ENCODE results near the gene SNX5. TPM values are rescaled to one million over a fixed set of nuclear protein-coding genes. Genes with fewer than 3 reads are reported as not detected.

The SNX5 gene
- polyA plus RNA-seq (2013) = 333 and 360 TPM in 2 replicates

- Histone ChIP-seq H4K91ac (ENCODE audit: low read depth, low read length) (peak within 1 kb of the TSS; percentile 99), H2AFZ (ENCODE audit: insufficient read depth, low read length, poor library complexity) (peak within 1 kb of the TSS; percentile 85), H3K9me3 (ENCODE audit: insufficient read depth, low read depth, low read length) (no peaks in the 10 kb centered on the region), H3K36me3 (ENCODE audit: control insufficient read depth in 1 of 2, insufficient read depth in 2 of 2, low read length in 2 of 2) (peaks cover 0 to 2% of the 10 kb centered on the region in 2 experiments), H3K27me3 (ENCODE audit: insufficient read depth, low read length) (no peaks in the 10 kb centered on the region), H3K18ac (ENCODE audit: low read length) (peak within 1 kb of the TSS; percentile 97), H3K79me2 (ENCODE audit: control insufficient read depth, insufficient read depth, low read length, poor library complexity) (peaks cover 34% of the 10 kb centered on the region), H3K14ac (ENCODE audit: low read length) (peak within 1 kb of the TSS; percentile 98), H2AK5ac (ENCODE audit: low read length) (peak within 1 kb of the TSS; percentile 85), H3K27ac (ENCODE audit: low read depth, low read length) (peak within 1 kb of the TSS; percentile 98), H2BK12ac (ENCODE audit: low read length) (peak within 1 kb of the TSS; percentile 51), H3K4ac (ENCODE audit: low read depth, low read length) (peak within 1 kb of the TSS; percentile 98), H3K9ac (ENCODE audit: low read length) (peak within 1 kb of the TSS; percentile 98), H3K4me2 (ENCODE audit: low read length) (peak within 1 kb of the TSS; percentile 89), H3K79me1 (ENCODE audit: low read length) (peaks cover 26% of the 10 kb centered on the region), H2BK120ac (ENCODE audit: insufficient read depth, low read length, poor library complexity) (peak within 1 kb of the TSS; percentile 92), H3K23ac (ENCODE audit: low read length) (peak within 1 kb of the TSS; percentile 42), H4K8ac (ENCODE audit: low read depth, low read length) (peak within 1 kb of the TSS; percentile 95), H3K4me1 (ENCODE audit: control insufficient read depth in 1 of 2, insufficient read depth in 2 of 2, low read length in 2 of 2) (peaks cover 9% of the 10 kb centered on the region in 2 experiments), H3K4me3 (ENCODE audit: low read depth, low read length) (peak within 1 kb of the TSS; percentile 93), H4K12ac (ENCODE audit: low read depth, low read length) (peak within 1 kb of the TSS; percentile 93), H2BK5ac (ENCODE audit: low read depth, low read length, poor library complexity) (peak within 1 kb of the TSS; percentile 97)
- DNase-seq = peak; percentile 99 to 100
- WGBS (ENCODE audit: extremely low coverage, insufficient coverage, insufficient read length) = no CpG with 5 or more reads among the region's 96 CpGs
Observed at GRCh38 chr20:17968366-17969277, at the start of gene SNX5, which contains the start of gene MGME1. TSS of gene SNX5 (minus strand) at chr20:17968794. CDS start at chr20:17968425, 369 bp downstream. TSS of gene MGME1 (plus strand) at chr20:17969018. CDS start at chr20:17969860, 842 bp downstream.

GRCh38 chr20:18018100-18018499 is 49.5 kb upstream of the SNX5 start:
- Histone ChIP-seq H2AFZ (ENCODE audit: insufficient read depth, low read length, poor library complexity) (no peak overlapping the region), H3K9ac (ENCODE audit: low read length) (no peak overlapping the region), H2AK5ac (ENCODE audit: low read length) (no peak overlapping the region), H3K27me3 (ENCODE audit: insufficient read depth, low read length) (no peaks in the 10 kb centered on the region), H3K23ac (ENCODE audit: low read length) (no peak overlapping the region), H3K4me1 (ENCODE audit: control insufficient read depth in 1 of 2, insufficient read depth in 2 of 2, low read length in 2 of 2) (no peaks in the 10 kb centered on the region), H3K79me1 (ENCODE audit: low read length) (no peaks in the 10 kb centered on the region), H4K91ac (ENCODE audit: low read depth, low read length) (no peak overlapping the region), H3K79me2 (ENCODE audit: control insufficient read depth, insufficient read depth, low read length, poor library complexity) (no peaks in the 10 kb centered on the region), H3K14ac (ENCODE audit: low read length) (no peak overlapping the region), H3K9me3 (ENCODE audit: insufficient read depth, low read depth, low read length) (peaks cover under 1% of the 10 kb centered on the region), H3K4me3 (ENCODE audit: low read depth, low read length) (no peak overlapping the region), H3K4me2 (ENCODE audit: low read length) (no peak overlapping the region), H2BK12ac (ENCODE audit: low read length) (no peak overlapping the region), H3K27ac (ENCODE audit: low read depth, low read length) (no peak overlapping the region), H4K8ac (ENCODE audit: low read depth, low read length) (no peak overlapping the region), H3K36me3 (ENCODE audit: control insufficient read depth in 1 of 2, insufficient read depth in 2 of 2, low read length in 2 of 2) (peaks cover 27 to 36% of the 10 kb centered on the region in 2 experiments), H2BK120ac (ENCODE audit: insufficient read depth, low read length, poor library complexity) (no peak overlapping the region), H3K18ac (ENCODE audit: low read length) (no peak overlapping the region), H2BK5ac (ENCODE audit: low read depth, low read length, poor library complexity) (no peak overlapping the region), H3K4ac (ENCODE audit: low read depth, low read length) (no peak overlapping the region), H4K12ac (ENCODE audit: low read depth, low read length) (no peak overlapping the region)
- no CpG with 5 or more reads among the region's 10 CpGs for WGBS (ENCODE audit: extremely low coverage, insufficient coverage, insufficient read length)
- no peak for DNase-seq

DNA sequence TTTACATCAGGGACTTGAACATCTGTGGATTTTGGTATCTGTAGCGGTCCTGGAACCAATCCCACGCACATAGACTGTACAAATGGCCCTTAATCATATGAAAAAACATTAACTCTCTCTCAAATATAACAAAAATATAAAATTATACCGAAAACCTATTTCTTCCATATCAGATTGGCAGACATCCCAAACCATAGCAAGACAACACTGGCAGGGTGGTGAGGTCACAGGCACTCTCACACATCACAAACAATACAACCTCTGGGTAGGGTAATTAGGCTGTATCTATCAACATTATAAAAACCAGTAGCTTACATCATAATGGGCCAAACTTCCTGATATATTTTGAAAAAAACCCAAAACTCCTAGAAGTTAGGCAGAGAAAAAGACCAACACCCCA is 48.2 kb upstream of the SNX5 start:
- Histone ChIP-seq H3K4ac (ENCODE audit: low read depth, low read length) (no peak overlapping the region), H3K4me2 (ENCODE audit: low read length) (no peak overlapping the region), H3K14ac (ENCODE audit: low read length) (no peak overlapping the region), H3K9ac (ENCODE audit: low read length) (no peak overlapping the region), H3K9me3 (ENCODE audit: insufficient read depth, low read depth, low read length) (no peaks in the 10 kb centered on the region), H2BK12ac (ENCODE audit: low read length) (no peak overlapping the region), H4K12ac (ENCODE audit: low read depth, low read length) (no peak overlapping the region), H3K4me1 (ENCODE audit: control insufficient read depth in 1 of 2, insufficient read depth in 2 of 2, low read length in 2 of 2) (no peaks in the 10 kb centered on the region), H3K4me3 (ENCODE audit: low read depth, low read length) (no peak overlapping the region), H3K27ac (ENCODE audit: low read depth, low read length) (no peak overlapping the region), H4K8ac (ENCODE audit: low read depth, low read length) (no peak overlapping the region), H3K18ac (ENCODE audit: low read length) (no peak overlapping the region), H3K23ac (ENCODE audit: low read length) (no peak overlapping the region), H3K36me3 (ENCODE audit: control insufficient read depth in 1 of 2, insufficient read depth in 2 of 2, low read length in 2 of 2) (peaks cover 17 to 23% of the 10 kb centered on the region in 2 experiments), H3K79me1 (ENCODE audit: low read length) (no peaks in the 10 kb centered on the region), H2AK5ac (ENCODE audit: low read length) (no peak overlapping the region), H3K27me3 (ENCODE audit: insufficient read depth, low read length) (no peaks in the 10 kb centered on the region), H3K79me2 (ENCODE audit: control insufficient read depth, insufficient read depth, low read length, poor library complexity) (no peaks in the 10 kb centered on the region), H2BK5ac (ENCODE audit: low read depth, low read length, poor library complexity) (no peak overlapping the region), H4K91ac (ENCODE audit: low read depth, low read length) (no peak overlapping the region), H2BK120ac (ENCODE audit: insufficient read depth, low read length, poor library complexity) (no peak overlapping the region), H2AFZ (ENCODE audit: insufficient read depth, low read length, poor library complexity) (no peak overlapping the region)
- DNase-seq = no peak
- 100% methylated on average over 1 of the region's 3 CpGs for whole genome bisulfite sequencing (ENCODE audit: extremely low coverage, insufficient coverage, insufficient read length)

DNA sequence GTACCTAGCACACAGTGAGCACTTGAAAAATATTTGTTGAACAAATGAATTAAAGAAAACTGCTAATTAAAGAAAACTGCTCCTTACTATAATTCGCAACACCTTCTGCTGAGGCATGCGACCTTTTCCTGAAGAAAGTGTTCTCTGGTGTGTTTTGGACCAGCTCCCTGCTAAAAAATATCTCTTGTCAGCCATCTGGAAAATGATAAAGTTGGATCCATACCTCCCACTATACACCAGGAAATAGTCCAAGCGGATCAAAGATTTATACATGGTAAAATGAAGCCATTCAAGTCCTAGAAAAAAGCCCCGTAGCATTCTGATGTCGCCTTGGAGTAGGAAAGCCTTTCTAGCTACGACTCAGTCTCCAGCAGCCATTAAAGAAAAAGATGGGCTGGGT is 45.8 kb upstream of the SNX5 start:
- H3K79me1 ChIP-seq (ENCODE audit: low read length) = no peaks in the 10 kb centered on the region

More for the DNA sequence above, 45.8 kb upstream of the SNX5 start:
- Histone ChIP-seq H2BK5ac (ENCODE audit: low read depth, low read length, poor library complexity) (no peak overlapping the region), H2BK12ac (ENCODE audit: low read length) (no peak overlapping the region), H3K9me3 (ENCODE audit: insufficient read depth, low read depth, low read length) (no peaks in the 10 kb centered on the region), H3K27ac (ENCODE audit: low read depth, low read length) (no peak overlapping the region), H3K23ac (ENCODE audit: low read length) (no peak overlapping the region), H2BK120ac (ENCODE audit: insufficient read depth, low read length, poor library complexity) (no peak overlapping the region), H3K79me2 (ENCODE audit: control insufficient read depth, insufficient read depth, low read length, poor library complexity) (no peaks in the 10 kb centered on the region), H4K12ac (ENCODE audit: low read depth, low read length) (no peak overlapping the region), H4K8ac (ENCODE audit: low read depth, low read length) (no peak overlapping the region), H3K9ac (ENCODE audit: low read length) (no peak overlapping the region), H2AK5ac (ENCODE audit: low read length) (no peak overlapping the region), H3K14ac (ENCODE audit: low read length) (no peak overlapping the region), H3K4me1 (ENCODE audit: control insufficient read depth in 1 of 2, insufficient read depth in 2 of 2, low read length in 2 of 2) (peaks cover 0 to 1% of the 10 kb centered on the region in 2 experiments), H3K18ac (ENCODE audit: low read length) (no peak overlapping the region), H2AFZ (ENCODE audit: insufficient read depth, low read length, poor library complexity) (no peak overlapping the region), H3K36me3 (ENCODE audit: control insufficient read depth in 1 of 2, insufficient read depth in 2 of 2, low read length in 2 of 2) (peaks cover 3% of the 10 kb centered on the region in 2 experiments), H3K4me3 (ENCODE audit: low read depth, low read length) (no peak overlapping the region), H3K4ac (ENCODE audit: low read depth, low read length) (no peak overlapping the region), H3K4me2 (ENCODE audit: low read length) (no peak overlapping the region), H4K91ac (ENCODE audit: low read depth, low read length) (no peak overlapping the region), H3K27me3 (ENCODE audit: insufficient read depth, low read length) (no peaks in the 10 kb centered on the region)
- WGBS (ENCODE audit: extremely low coverage, insufficient coverage, insufficient read length) = no CpG with 5 or more reads among the region's 6 CpGs
- DNase-seq = no peak

Measured in trophoblast cell (in vitro differentiated cells and primary cell).